ENCODE results near the gene RANGRF.
"Not testable (repeated sequence)": the region's sequence is repeated elsewhere in the genome, so short reads cannot be mapped to it uniquely, and the experiment has no call there.

Gene RANGRF

GRCh38 chr17:8288336-8289102 lies at the start of gene RANGRF:
TSS of gene RANGRF (plus strand) at chr17:8288670. CDS start at chr17:8288789, 119 bp downstream.
- DNase-seq = peak; percentile 90

DNA sequence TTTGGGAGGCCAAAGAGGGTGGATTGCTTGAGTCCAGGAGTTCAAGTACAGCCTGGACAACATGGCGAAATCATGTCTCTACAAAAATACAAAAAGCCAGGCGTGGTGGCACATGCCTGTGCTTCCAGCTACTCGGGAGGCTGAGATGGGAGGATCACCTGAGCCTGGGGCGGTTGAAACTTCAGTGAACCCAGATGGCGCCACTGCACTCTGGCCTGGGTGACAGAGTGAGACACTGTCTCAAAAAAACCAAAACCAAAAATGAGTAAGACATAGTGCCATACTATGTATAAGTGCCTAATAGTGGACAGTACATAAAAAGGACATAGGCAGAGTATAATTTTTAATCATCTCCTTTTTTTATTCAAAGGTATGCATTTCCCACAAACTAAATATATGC lies 44.6 kb upstream of the RANGRF start:
- DNase-seq = peak; percentile 35

DNA sequence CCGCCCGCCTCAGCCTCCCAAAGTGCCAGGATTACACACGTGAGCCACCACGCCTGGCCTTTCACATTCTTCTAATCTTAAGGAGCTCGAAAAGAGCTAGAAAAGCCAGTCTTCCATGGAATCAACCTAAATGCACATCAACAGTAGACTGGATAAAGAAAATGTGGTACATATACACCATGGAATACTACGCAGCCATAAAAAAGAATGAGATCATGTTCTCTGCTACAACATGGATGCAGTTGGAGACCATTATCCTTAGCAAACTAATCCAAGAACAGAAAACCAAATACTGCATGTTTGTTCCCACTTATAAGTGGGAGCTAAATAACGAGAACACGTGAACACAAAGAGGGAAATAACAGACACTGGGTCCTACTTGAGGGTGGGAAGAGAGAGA lies 43.7 kb upstream of the RANGRF start:
- DNase-seq = no peak

DNA sequence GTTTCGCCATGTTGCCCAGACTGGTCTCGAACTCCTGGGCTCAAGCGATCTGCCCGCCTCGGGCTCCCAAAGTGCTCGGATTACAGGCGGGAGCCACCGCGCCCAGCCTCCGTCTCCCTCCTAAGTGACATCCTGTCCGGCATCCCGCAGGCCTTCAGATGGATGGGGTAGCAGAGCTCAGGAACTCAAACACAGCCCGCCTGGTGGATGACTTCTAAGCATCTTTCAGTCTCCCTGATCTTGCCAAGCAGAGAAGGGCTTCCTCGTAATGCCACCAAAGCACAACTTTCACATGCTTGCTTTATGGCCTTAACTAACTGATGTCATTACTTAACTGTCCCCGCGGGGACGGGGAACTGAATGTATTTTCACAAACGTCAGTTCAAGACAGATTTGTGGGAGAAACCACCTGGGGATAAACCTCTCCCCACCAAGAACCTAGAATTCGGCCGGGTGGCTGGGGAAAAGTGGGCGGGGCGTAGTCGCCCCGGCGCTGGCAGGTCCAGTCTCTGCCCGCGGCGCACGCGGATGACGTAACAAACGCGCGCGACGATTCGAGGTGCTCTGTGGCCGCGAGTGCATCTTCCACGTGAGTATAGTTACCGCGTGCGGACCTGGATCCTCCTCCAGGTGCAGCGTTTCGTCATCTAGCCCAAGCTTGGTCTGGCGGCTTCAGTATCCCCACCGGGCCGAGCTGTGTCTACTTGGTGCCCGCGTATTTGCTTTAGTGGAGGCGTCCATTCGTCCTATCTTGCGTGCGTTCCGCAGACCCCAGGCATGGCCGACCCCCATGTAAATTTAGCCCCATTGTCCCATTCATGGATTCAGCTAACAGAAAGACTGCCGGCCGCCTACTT lies 39.5 kb upstream of the RANGRF start, which contains the start of gene PFAS:
PFAS (plus strand) TSS at position 539 of the 857 bp plus-strand sequence. CDS start 4,649 bp downstream, outside the sequence.
- DNase-seq = peak; percentile 99

GRCh38 chr17:8249621-8250500 lies 38.6 kb upstream of the RANGRF start:
- no peak for DNase-seq

- DNase-seq = not testable (repeated sequence)
Measured at GRCh38 chr17:8251411-8251810, 37.1 kb upstream of the RANGRF start.

DNA sequence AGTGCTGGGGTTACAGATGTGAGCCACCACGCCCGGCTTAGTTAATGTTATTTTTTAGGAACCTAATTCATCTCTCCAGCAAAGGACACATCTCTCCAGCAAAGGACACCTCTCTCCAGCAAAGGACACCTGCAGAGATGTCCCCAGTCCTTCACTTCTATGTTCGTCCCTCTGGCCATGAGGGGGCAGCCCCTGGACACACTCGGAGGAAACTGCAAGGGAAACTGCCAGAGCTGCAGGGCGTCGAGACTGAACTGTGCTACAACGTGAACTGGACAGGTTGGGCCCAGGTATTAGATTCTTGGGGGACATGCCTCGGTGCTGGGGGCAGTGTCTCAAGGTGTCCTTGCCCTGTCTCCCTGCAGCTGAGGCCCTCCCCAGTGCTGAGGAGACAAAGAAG lies 34.7 kb upstream of the RANGRF start:
- DNase-seq = no peak

GRCh38 chr17:8254881-8255280 lies 33.6 kb upstream of the RANGRF start:
- no peak for DNase-seq

DNA sequence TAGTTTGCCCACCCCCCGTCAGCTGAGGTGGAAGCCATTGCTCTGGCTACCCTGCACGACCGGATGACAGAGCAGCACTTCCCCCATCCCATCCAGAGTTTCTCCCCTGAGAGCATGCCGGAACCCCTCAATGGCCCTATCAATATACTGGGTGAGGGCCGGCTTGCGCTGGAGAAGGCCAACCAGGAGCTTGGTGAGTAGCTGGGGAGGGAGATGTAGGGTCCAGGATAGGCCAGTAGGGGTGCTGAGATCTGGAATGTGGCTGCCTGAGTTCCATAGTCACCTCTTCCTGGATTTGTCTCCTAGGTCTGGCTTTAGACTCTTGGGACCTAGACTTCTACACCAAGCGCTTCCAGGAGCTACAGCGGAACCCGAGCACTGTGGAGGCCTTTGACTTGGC lies 33.0 kb upstream of the RANGRF start:
- no peak for DNase-seq

GRCh38 chr17:8256291-8256690 lies 32.2 kb upstream of the RANGRF start:
- no peak for DNase-seq

GRCh38 chr17:8256691-8257090 lies 31.8 kb upstream of the RANGRF start:
- DNase-seq = no peak

DNA sequence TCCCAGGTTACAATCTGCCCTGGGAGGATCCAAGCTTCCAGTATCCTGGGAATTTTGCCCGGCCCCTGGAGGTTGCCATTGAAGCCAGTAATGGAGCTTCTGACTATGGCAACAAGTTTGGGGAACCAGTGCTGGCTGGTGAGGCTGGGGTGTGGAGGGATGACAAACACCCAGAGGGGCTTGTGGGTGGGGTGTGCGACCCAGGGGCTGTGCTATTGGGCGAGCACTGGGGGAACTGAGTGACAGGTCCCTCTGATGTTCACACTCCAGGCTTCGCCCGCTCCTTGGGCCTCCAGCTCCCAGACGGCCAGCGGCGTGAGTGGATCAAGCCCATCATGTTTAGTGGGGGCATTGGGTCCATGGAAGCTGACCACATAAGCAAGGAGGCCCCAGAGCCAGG lies 30.7 kb upstream of the RANGRF start:
- DNase-seq = no peak

GRCh38 chr17:8264320-8264719 lies 24.1 kb upstream of the RANGRF start:
- DNase-seq = no peak

DNA sequence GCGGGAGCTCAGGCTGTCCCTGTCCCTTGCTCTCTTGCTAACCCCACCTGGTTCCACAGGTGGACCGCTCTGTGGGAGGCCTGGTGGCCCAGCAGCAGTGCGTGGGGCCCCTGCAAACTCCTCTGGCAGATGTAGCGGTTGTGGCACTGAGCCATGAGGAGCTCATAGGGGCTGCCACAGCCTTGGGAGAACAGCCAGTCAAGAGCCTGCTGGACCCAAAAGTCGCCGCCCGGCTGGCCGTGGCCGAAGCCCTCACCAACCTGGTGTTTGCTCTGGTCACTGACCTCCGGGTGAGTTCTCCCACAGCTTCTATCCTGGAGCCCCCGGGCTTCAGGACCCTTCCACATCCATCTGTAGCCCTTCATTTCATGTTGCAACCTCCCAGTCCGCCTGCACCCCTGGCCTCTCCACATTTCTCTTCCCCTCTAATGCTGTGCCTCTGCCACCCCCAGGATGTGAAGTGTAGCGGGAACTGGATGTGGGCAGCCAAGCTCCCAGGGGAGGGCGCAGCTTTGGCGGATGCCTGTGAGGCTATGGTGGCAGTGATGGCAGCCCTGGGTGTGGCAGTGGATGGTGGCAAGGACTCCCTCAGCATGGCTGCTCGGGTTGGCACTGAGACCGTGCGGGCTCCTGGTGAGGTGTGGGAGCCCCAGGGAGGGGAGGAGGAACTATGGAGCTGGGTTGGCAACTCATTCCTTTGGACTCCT lies 23.5 kb upstream of the RANGRF start:
- no peak for DNase-seq

DNA sequence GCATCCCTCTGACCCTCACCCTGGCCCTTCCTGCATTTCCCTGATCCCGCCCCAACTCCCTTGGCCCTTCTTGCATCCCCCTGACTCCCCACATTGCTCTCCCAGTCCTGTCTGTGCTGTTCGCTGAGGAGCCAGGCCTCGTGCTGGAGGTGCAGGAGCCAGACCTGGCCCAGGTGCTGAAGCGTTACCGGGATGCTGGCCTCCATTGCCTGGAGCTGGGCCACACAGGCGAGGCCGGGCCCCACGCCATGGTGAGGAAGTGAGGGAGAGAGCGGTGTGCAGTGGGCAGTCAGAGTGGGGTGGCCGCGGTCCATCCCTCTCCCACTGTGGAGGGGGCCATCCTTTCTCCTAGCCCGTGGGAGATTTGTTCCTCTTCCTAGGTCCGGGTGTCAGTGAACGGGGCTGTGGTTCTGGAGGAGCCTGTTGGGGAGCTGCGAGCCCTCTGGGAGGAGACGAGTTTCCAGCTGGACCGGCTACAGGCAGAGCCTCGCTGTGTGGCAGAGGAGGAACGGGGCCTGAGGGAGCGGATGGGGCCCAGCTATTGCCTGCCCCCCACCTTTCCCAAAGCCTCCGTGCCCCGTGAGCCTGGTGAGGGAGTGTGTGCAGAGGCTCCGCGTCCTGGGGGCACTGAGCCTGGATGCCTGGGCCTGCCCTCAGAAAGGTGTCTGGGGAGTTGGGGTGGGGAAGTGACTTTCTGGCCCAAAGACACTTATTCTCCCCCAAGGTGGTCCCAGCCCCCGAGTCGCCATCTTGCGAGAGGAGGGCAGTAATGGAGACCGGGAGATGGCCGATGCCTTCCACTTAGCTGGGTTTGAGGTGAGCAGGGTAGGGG lies 21.6 kb upstream of the RANGRF start:
- DNase-seq = no peak

DNA sequence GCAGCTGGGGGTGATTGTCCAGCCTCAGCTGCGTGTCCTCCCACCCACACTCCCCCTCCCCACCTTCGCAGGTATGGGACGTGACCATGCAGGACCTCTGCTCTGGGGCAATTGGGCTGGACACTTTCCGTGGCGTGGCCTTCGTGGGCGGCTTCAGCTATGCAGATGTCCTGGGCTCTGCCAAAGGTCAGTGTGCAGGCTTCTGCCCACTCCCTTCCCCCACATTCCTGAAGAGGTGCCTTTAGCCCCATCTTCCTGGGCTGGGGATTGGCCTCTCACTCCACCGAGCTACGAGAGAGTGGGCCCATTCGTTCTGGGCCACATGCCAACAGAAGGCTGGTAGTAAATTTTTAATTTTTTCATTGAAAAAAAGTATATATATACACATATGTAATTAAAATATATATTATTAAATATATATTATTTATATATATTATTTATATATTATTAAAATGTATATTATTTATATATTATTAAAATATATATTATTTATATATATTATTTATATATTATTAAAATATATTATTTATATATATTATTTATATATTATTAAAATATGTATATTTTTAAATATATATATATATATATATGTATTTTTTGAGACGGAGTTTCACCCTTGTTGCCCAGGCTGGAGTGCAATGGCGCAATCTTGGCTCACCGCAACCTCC lies 20.9 kb upstream of the RANGRF start:
- no peak for DNase-seq

GRCh38 chr17:8268550-8269298 lies 19.7 kb upstream of the RANGRF start:
- no peak for DNase-seq

GRCh38 chr17:8272421-8272820 lies 16.0 kb upstream of the RANGRF start:
- DNase-seq = no peak

DNA sequence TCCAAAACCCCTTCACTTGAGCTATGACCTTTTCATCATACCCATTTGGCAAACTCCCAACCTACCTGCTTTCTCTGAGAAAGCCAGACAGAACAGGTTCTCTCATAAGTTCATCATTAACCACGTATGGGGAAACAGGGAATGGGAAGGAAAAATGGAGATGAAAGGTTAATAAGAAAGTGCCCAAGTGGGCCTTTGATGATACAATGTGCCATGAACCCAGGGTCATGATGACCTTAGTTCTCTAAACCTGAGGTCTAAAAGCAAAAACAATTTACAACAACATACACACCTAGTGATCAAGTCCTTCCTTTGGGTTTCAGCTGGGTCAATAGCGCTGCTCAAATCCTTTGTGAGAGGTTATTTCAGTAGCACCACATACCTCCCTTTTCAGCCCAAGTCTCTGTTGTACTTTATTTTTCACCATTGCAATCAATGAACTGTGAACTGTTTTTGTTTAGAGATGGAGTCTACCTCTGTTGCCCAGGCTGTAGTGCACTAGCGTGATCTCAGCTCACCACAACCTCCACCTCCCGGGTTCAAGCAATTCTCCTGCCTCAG lies 14.5 kb upstream of the RANGRF start:
- no peak for DNase-seq

DNA sequence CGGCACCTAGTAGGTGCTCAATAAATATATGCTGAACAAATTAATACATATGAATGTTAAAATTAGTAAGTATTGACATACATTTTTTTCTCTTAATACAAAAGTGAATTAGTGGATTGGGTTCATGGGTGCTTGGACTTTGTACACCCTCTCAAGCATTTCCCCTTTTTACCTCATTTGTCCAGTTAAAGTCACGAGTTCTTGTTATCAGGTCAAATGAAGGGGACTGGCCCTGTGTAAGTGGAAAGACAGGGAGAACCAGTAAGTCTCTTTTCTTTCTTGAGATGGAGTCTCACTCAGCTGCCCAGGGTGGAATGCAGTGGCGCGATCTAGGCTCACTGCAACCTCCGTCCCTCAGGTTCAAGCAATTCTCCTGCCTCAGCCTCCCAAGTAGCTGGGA lies 13.7 kb upstream of the RANGRF start:
- DNase-seq = no peak

All from stimulated activated CD8-positive, alpha-beta memory T cell treated with anti-CD3 and anti-CD28 coated beads, Interleukin-4, amount 100 ng/mL, for 48 hours (primary cell).